ENCODE data around the gene SYCP2L.
"Not testable (repeated sequence)": the region's sequence is repeated elsewhere in the genome, so short reads cannot be mapped to it uniquely, and the experiment has no call there.

The SYCP2L gene

GRCh38 chr6:10862361-10862760, 24.5 kb upstream of the SYCP2L start:
- no peak for DNase-seq (ENCODE audit: low read depth in 2 of 2)
- H3K4me3 ChIP-seq (replicated peaks in 1 of 2; ENCODE audit: low read depth in 2 of 2, low read length in 2 of 2): no peak overlapping the region
- no peak for TF ChIP-seq CTCF (IDR thresholded peaks at IDR 0.05; ENCODE audit: low read depth, low read length)

GRCh38 chr6:10863031-10863430, 23.8 kb upstream of the SYCP2L start:
- not testable (repeated sequence) for DNase-seq (ENCODE audit: low read depth in 2 of 2); H3K4me3 ChIP-seq (replicated peaks in 1 of 2; ENCODE audit: low read depth in 2 of 2, low read length in 2 of 2)

DNA sequence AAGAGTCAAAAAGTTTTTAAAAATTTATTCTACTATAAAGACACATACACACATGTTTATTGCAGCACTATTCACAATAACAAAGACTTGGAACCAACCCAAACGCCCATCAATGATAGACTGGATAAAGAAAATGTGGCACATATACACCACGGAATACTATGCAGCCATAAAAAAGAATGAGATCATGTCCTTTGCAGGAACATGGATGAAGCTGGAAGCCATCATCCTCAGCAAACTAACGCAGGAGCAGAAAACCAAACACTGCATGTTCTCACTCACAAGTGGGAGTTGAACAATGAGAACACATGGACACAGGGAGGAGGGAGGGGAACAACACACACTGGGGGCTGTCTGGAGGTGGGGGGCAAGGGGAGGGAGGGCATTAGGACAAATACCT, 20.1 kb upstream of the SYCP2L start:
- not testable (repeated sequence) for DNase-seq (ENCODE audit: low read depth in 2 of 2); H3K4me3 ChIP-seq (replicated peaks in 1 of 2; ENCODE audit: low read depth in 2 of 2, low read length in 2 of 2)

GRCh38 chr6:10867952-10868351, 18.9 kb upstream of the SYCP2L start:
- no peak for TF ChIP-seq CTCF (IDR thresholded peaks at IDR 0.05; ENCODE audit: low read depth, low read length)
- no peak overlapping the region for H3K4me3 ChIP-seq (replicated peaks in 1 of 2; ENCODE audit: low read depth in 2 of 2, low read length in 2 of 2)
- no peak for DNase-seq (ENCODE audit: low read depth in 2 of 2)

DNA sequence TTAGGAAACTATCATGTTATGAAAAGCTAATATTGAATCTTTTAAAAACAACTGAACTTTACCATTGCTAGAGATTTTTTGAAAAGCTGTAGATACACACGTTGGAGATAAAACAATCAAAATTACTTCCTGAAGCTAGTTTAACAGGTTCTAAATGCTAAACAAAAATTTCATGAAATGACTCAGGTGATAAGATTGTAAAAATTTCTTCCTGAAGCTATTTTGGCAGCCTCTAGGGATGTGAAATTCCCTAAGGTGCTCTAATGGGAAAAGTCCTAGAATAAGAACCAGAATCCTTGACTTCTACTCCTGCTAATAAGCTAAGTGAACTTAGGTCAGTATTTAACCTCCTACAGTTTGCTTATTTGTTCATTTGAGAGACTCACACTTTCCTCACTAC, 13.5 kb upstream of the SYCP2L start:
- DNase-seq (ENCODE audit: low read depth in 2 of 2): no peak
- no peak for TF ChIP-seq CTCF (IDR thresholded peaks at IDR 0.05; ENCODE audit: low read depth, low read length)
- no peak overlapping the region for H3K4me3 ChIP-seq (replicated peaks in 1 of 2; ENCODE audit: low read depth in 2 of 2, low read length in 2 of 2)

GRCh38 chr6:10874207-10874606, 12.6 kb upstream of the SYCP2L start:
- DNase-seq (ENCODE audit: low read depth in 2 of 2): no peak
- H3K4me3 ChIP-seq (replicated peaks in 1 of 2; ENCODE audit: low read depth in 2 of 2, low read length in 2 of 2): no peak overlapping the region
- no peak for TF ChIP-seq CTCF (IDR thresholded peaks at IDR 0.05; ENCODE audit: low read depth, low read length)

DNA sequence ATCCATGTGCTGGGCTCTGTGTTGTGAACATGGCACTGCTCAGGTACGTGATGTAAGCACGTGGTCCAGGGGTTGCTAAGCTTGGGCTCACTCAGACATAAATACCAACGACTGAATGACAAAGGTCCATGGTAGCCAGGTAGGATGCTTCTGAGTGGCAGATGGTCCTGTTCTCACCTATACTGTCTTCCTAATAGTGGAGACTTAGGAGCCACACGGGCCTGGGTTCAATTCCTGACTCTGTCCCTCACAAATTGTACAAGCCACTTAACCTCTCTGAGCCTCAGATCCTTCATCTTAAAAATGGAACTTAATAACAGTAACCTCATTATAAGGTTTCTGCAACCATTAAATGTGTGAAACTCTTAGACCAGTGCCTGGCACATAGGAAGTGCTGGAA, 11.8 kb upstream of the SYCP2L start:
- H3K4me3 ChIP-seq (replicated peaks in 1 of 2; ENCODE audit: low read depth in 2 of 2, low read length in 2 of 2): no peak overlapping the region
- no peak for TF ChIP-seq CTCF (IDR thresholded peaks at IDR 0.05; ENCODE audit: low read depth, low read length)
- DNase-seq (ENCODE audit: low read depth in 2 of 2): no peak

DNA sequence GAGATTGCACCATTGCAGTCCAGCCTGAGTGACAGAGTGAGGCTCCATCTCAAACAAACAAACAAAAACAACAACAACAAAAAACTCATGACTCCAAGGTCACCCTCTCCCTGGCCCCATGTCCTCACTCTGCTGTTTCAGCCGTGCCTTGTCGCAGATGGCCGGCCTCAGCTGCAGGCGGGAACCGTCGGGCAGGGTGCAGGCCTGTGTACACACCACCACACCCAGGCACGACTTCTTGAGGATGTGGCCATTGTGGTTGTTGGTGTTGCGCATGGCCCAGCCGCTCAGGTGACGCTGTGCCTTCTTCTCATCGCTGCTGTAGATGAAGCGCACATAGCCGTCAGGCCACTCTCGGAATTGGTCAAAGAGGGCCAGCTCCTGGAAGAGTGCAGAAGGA, 9.8 kb upstream of the SYCP2L start:
- TF ChIP-seq CTCF (IDR thresholded peaks at IDR 0.05; ENCODE audit: low read depth, low read length): no peak
- H3K4me3 ChIP-seq (replicated peaks in 1 of 2; ENCODE audit: low read depth in 2 of 2, low read length in 2 of 2): no peak overlapping the region
- DNase-seq (ENCODE audit: low read depth in 2 of 2): no peak

Measured in cardiac fibroblast (primary cell).